ENCODE data around the gene STOX2. TPM values are rescaled to one million over a fixed set of nuclear protein-coding genes. Genes with fewer than 3 reads are reported as not detected.

Gene STOX2
- total RNA-seq, 4 donors from 2014 or later: 2.1 to 9.0 (median 3.9) TPM

GRCh38 chr4:183986971-183987946, 82.2 kb downstream of the STOX2 start:
- TF ChIP-seq, protein P1, sequence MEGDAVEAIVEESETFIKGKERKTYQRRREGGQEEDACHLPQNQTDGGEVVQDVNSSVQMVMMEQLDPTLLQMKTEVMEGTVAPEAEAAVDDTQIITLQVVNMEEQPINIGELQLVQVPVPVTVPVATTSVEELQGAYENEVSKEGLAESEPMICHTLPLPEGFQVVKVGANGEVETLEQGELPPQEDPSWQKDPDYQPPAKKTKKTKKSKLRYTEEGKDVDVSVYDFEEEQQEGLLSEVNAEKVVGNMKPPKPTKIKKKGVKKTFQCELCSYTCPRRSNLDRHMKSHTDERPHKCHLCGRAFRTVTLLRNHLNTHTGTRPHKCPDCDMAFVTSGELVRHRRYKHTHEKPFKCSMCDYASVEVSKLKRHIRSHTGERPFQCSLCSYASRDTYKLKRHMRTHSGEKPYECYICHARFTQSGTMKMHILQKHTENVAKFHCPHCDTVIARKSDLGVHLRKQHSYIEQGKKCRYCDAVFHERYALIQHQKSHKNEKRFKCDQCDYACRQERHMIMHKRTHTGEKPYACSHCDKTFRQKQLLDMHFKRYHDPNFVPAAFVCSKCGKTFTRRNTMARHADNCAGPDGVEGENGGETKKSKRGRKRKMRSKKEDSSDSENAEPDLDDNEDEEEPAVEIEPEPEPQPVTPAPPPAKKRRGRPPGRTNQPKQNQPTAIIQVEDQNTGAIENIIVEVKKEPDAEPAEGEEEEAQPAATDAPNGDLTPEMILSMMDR (IDR thresholded peaks at IDR 0.05; ENCODE audit: low read depth): no peak

DNA sequence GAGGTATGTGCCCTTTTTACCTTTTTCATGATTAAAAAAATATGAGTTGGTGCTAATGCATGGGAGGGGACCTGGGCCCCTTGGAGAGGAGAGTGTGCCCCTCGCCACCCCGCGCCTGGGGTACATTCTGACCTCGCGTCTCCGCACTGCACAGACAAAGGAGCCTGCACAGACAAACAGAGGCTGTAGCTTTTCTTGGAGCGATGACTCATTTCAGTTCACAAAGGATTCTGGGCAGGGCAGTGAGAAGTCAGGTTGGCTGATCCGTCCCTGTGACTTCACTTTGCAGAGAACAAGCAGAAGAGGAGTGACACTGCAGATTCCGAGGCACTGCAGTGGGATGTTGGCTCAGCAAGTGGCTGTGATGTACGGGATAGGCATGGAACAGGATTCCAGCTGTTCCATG, 82.9 kb downstream of the STOX2 start:
- TF ChIP-seq, protein P1 (IDR thresholded peaks at IDR 0.05; ENCODE audit: low read depth): no peak

- TF ChIP-seq, protein P1 (IDR thresholded peaks at IDR 0.05; ENCODE audit: low read depth): no peak
Observed at GRCh38 chr4:183988874-183989273, 83.8 kb downstream of the STOX2 start.

- TF ChIP-seq, protein P1 (IDR thresholded peaks at IDR 0.05; ENCODE audit: low read depth): no peak
Observed at GRCh38 chr4:183989461-183989860, 84.4 kb downstream of the STOX2 start.

- TF ChIP-seq, protein P1 (IDR thresholded peaks at IDR 0.05; ENCODE audit: low read depth): no peak
Observed at GRCh38 chr4:183989931-183990330, 84.8 kb downstream of the STOX2 start.

GRCh38 chr4:183993676-183994075, 88.6 kb downstream of the STOX2 start:
- TF ChIP-seq, protein P1 (IDR thresholded peaks at IDR 0.05; ENCODE audit: low read depth): no peak

DNA sequence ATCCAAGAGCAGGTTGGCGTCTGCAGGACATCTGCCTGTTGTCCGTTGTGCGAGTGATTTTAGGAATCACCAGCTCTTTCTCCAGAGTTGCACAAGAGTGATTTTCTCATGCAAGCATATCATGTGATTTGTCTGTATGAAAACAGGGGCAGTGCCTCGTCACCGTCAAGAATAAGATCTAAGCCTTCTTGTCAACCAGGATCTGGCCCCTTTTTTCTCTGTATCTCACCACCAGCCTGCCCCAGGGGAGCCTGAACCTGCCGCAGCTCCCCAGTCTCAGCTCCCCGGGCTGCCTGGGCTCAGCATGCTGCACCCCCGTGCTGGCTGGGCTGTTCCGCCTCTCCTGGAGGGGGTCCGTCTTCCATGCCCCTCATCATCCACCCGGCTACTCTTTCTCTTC, 90.5 kb downstream of the STOX2 start:
- TF ChIP-seq, protein P1 (IDR thresholded peaks at IDR 0.05; ENCODE audit: low read depth): no peak

Data from subcutaneous adipose tissue (tissue), 4 donors.